HFF-Myc (cell line): Measurements from ENCODE around the gene DLGAP4.

ENCODE experiments used
- DNase-seq: peaks from one replicate; pipeline ENCODE4 v3.0.0-alpha.2; 2011; ENCODE audit warnings: low read depth; ENCODE audit errors: extremely low read depth
- H3K4me3 ChIP-seq: replicated peaks from 2 replicates; pipeline ENCODE4 v1.5.1; 2011; ENCODE audit warnings: low read depth, mild to moderate bottlenecking, control low read depth, low read length
- CTCF ChIP-seq: IDR thresholded peaks from 2 replicates; pipeline ENCODE4 v1.5.1; 2012; ENCODE audit warnings: mild to moderate bottlenecking, low read depth, low read length, control low read depth; ENCODE audit errors: missing control alignments

DLGAP4 gene

GRCh38 chr20:36305602-36306551 lies at the start of gene DLGAP4:
DLGAP4 (plus strand) TSS chr20:36306339; CDS start chr20:36431718, 125,379 bp downstream.
- no peak within 1 kb of the TSS for H3K4me3 ChIP-seq
- no peak for TF ChIP-seq CTCF
- DNase-seq, result no peak

- no peak for DNase-seq
- no peak overlapping the region for H3K4me3 ChIP-seq
- TF ChIP-seq CTCF, result no peak
Observed at GRCh38 chr20:36259177-36260061, 46.7 kb upstream of the DLGAP4 start.

GRCh38 chr20:36260316-36260715 lies 45.8 kb upstream of the DLGAP4 start:
- H3K4me3 ChIP-seq, result no peak overlapping the region
- TF ChIP-seq CTCF, result no peak
- DNase-seq, result no peak

GRCh38 chr20:36261389-36262105 lies 44.6 kb upstream of the DLGAP4 start:
- TF ChIP-seq CTCF, result no peak
- H3K4me3 ChIP-seq, result no peak overlapping the region
- DNase-seq, result no peak

- no peak for TF ChIP-seq CTCF
- no peak overlapping the region for H3K4me3 ChIP-seq
- DNase-seq, result no peak
Observed at GRCh38 chr20:36262440-36262839, 43.7 kb upstream of the DLGAP4 start.

GRCh38 chr20:36264426-36265246 lies 41.5 kb upstream of the DLGAP4 start:
- no peak for DNase-seq

More at GRCh38 chr20:36264426-36265246, 41.5 kb upstream of the DLGAP4 start:
- no peak for TF ChIP-seq CTCF
- H3K4me3 ChIP-seq, result no peak overlapping the region
